MV-4-11 (cell line): Measurements from ENCODE around the gene SHC4.
A peak's percentile ranks its signal among the peaks of the same experiment; 100 is the strongest.

Experiments
- DNase-seq: peaks from one replicate; lab custom pipeline; 2025; lab: John Stamatoyannopoulos, UW

Gene SHC4

GRCh38 chr15:48968066-48968465 lies 4.3 kb upstream of the SHC4 start:
- DNase-seq: no peak

DNA sequence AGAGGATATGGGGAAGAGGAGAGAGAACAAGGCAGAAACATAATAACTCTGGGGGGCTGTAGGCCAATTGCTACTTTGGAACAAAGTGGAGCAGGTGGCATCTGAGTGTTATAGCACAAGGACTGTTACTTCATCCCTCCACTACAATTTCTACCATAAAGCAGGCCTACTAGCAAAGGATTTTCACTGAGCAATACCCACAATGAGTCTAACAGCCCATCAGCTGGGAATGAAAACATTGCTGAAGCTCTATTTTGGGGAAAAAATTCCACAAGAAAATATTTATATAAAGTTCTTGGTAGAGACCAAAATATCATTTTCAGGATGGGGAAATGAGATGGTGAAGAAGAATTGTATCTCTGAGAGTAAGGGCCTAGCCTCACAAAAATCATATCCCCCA lies 3.6 kb upstream of the SHC4 start:
- no peak for DNase-seq

DNA sequence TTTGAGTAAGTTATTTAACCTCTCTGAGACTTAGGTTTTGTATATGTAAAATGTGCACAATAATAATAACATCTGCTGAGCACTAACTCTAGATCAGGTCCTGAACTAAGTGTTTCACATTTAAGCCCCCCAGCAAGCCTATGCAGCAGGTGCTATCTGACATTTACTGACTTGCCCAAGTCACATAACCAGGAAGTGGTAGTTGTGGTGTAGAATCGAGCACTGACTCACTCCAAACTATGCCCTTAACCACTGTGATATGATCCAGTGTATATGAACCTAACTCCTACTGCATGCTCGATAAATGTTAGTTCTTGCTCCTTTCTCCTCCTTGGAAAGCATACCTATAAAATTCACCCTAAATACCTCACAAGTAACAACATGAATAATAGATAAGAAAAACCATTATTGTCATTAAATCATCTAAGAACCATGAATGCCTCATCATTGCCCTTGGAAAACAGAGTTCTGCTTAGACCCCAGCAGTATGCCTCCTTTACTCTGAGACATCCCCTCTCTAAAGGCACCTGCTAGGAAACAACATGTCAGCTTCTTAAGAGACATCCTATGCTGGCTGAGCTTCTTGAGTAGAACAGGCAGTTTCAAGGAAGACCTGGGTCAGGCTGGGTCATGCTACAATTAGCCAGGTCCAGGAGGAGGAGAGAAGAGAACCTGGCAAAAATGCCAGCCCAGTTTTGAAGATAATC lies 3.0 kb upstream of the SHC4 start:
- peak; percentile 83 for DNase-seq

DNA sequence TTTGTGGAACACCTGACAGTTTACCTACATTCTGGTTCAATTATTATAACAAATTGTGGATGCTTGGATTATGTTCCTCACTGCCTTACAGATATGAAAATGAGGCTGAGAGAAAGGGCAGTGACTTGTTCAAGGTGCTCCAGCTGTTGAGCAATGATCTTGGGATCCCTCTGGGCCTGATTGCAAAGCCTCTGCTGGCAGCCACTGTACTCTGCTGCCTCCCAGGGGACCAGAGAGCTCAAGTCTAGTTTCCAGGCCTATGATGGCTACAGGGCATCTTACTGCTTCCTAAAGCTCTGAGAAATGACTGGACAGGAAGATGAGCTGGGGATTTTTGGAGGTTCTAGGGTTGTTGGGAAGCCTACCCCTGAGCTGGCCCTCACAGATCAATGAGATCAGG lies 2.3 kb upstream of the SHC4 start:
- peak; percentile 76 for DNase-seq

DNA sequence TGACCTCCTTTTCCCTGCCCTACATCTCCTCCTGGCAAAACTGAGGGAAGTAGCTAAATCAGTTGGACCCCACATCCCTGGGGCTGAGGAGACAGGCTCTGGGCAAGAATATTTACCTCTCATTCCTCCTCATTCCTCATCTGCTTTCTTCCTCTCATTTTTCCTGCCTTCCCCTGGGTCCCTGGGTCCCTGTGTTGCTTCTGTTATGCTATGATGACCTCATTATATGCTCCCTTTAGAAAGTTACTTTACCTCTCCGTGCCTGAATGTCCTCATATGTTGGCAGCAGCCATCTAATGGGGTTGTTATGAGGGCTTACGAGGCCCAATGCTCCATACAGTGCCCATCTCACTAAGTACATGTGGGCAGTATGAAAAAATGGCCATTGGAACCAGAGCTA lies 1.2 kb upstream of the SHC4 start:
- DNase-seq: no peak

DNA sequence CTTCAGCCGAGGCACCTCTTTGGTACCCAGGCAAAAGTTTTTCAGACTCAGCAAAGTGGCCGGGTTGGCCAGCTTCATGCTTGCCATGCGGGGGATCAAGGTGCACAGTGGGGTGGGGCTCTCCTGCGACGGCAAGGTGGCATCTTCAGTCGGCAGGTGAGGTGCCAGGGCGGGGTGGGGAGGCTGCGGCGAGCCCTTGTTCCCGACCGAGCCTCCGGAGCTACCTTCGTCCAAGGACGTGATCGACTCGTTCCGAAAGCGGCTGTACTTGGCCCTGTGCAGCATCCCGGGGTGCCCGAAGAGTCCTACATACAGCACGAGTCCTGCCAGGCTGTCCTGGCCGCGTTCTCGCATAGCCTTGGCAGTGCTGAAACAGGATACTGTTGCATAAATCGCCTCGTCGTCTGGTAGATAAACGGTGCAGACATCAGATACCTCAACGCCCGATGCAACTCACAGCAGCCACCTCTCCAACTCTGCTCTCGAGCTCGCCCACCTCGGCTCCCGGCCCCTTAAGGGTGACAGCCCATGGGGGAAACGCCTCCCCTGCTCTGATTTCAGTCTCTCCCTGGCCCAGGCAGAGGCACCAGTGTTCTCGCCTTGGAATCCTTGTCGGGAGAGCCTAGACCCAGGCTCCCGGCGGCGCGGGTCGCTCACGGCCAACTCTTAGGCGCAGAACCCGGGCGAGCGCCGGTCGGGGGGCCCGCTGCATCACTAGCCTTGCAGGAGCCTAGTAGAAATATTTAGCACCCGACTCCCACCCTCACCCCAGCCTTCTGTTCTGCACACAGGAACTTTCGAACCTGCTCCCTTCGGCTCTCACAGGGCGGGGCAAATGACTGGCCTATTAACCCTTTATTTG lies 826 bp downstream of the SHC4 start:
- DNase-seq: no peak

DNA sequence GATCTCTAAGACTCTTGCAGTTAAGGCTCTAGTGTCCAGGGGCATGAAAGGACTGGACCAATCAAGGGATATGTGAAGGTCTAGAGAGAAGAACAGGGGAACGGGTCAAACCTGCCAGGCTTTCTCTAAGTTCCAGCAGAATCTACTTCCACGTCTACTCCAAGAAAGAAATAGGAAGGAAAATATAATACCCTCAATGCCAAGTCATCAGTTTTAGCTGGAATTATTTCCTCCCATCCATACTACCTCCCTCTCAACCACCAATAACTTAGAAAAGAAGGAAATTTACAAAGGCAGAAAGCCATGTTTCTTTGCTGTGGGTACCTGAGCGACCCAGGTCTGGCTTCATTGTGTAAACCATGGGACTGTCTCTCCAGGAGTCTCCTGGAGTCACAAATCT lies 7.8 kb downstream of the SHC4 start:
- DNase-seq: no peak

- no peak for DNase-seq
Observed at GRCh38 chr15:48955370-48955769, 8.3 kb downstream of the SHC4 start.

- no peak for DNase-seq
Observed at GRCh38 chr15:48954538-48954937, 9.2 kb downstream of the SHC4 start.

- DNase-seq: no peak
Observed at GRCh38 chr15:48946840-48947187, 16.9 kb downstream of the SHC4 start.

- DNase-seq: peak; percentile 54
Observed at GRCh38 chr15:48946074-48946839, 17.5 kb downstream of the SHC4 start.

GRCh38 chr15:48945386-48945785 lies 18.3 kb downstream of the SHC4 start:
- peak; percentile 60 for DNase-seq

GRCh38 chr15:48941904-48942303 lies 21.8 kb downstream of the SHC4 start:
- no peak for DNase-seq

- peak; percentile 38 for DNase-seq
Observed at GRCh38 chr15:48940508-48940907, 23.2 kb downstream of the SHC4 start.

GRCh38 chr15:48939648-48940047 lies 24.1 kb downstream of the SHC4 start:
- no peak for DNase-seq

GRCh38 chr15:48937886-48938285 lies 25.8 kb downstream of the SHC4 start:
- no peak for DNase-seq

- DNase-seq: no peak
Observed at GRCh38 chr15:48936666-48937065, 27.1 kb downstream of the SHC4 start.

GRCh38 chr15:48935236-48935635 lies 28.5 kb downstream of the SHC4 start:
- DNase-seq: no peak

- no peak for DNase-seq
Observed at GRCh38 chr15:48930735-48931134, 33.0 kb downstream of the SHC4 start.

DNA sequence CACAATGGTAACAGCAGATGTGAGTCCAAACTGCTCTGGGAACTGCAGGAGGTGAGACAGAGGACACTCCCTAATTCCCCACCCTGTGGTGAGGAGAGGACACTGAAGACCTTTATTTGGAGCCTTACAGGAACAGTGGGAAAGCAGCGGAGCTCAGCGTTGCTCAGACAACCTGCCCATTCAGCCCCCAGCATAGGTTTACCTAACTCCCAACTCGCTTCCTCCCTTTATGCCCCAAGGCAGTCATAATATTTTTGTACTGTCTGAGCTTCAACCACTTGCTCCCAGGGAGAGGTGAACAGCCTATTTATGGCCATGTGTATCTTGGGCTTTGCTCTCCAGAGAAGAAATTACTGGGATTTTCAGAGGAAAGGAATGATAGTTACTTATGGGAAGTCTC lies 34.1 kb downstream of the SHC4 start:
- no peak for DNase-seq

DNA sequence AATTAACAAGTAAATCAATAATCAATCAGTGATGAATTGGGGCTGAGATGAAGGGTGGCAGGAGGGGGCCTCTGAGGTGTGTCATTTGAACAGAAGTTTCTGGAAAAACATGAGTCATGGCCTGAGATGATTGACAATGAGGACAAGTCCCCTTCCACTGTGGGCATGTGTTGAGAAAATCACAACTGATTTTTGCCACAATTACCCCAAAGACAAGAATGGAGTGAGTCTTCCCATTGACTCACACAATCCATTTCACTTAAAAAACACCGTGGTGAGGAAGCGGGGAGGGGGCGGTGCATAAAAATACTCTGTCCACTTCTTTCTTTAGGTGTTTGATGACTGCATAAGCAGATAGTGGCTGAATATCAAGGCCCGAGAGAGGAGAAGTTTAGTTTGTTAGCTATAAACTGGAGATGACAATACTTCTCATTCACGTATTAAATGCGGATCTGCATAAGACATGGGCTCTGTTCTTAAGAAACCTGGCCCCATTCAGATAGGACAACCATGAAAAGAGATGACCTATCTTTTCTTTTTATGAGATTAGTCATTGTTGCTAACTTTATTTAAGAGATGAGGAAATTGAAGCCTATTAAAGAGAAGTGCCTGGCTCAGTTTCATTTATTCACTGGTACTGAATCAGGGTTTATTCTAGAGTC lies 34.7 kb downstream of the SHC4 start:
- peak; percentile 65 for DNase-seq

- peak; percentile 74 for DNase-seq
Observed at GRCh38 chr15:48925714-48926223, 38.0 kb downstream of the SHC4 start.
